HepG2 (cell line): ENCODE measurements around the gene ZNF74. TPM values are rescaled to one million over a fixed set of nuclear protein-coding genes. Genes with fewer than 3 reads are reported as not detected.

ENCODE experiments used
- ATAC-seq: fragments of 200-7000 bp; cut with Tn5 transposase; 3 replicates; pipeline ENCODE4 v1.9.1; 2020; ENCODE audit warnings: mild to moderate bottlenecking, moderate library complexity
- BruUV-seq: library from RNA; stranded (reverse); fragments of 400-500 nt; replicated peaks from 2 replicates; lab custom pipeline; 2021; lab: Mats Ljungman, UMichigan
- CTCF ChIA-PET: fragments of 300-600 bp; formaldehyde crosslinking; extraction: SDS; loops from one replicate; lab custom pipeline; 2021; ENCODE audit warnings: low total read pairs, inconsistent platforms, low intra/inter-chr PET ratio; lab: Yijun Ruan, JAX
- POLR2A ChIA-PET: fragments of 350-600 bp; sonication (Branson Sonifier 250); formaldehyde crosslinking; loops from one replicate; lab custom pipeline; 2020; ENCODE audit warnings: antibody characterized with exemption, inconsistent platforms; lab: Yijun Ruan, JAX
- DNase-seq: peaks from one replicate; pipeline ENCODE4 v3.0.0-alpha.2; 2015; ENCODE audit warnings: low spot score
- FAIRE-seq: peaks from 3 replicates; lab custom pipeline; 2011; peaks lifted over from hg19 to GRCh38; lab: Jason Lieb, UNC
- H2AFZ ChIP-seq: one replicate; pipeline ENCODE4 v1.6.1; 2011; ENCODE audit warnings: low read length, inconsistent platforms
- H3K27ac ChIP-seq: fragments of 300-600 bp; 3 replicates; pipeline ENCODE4 v1.8.0; 2011; ENCODE audit warnings: mixed run types, mild to moderate bottlenecking, mixed read lengths, low read length, inconsistent platforms; ENCODE audit not compliant: insufficient read depth; ENCODE audit errors: extremely low read length
- H3K27me3 ChIP-seq, 2 experiments: fragments of 200-600 bp in 1 of 2; 2 replicates in 1 of 2; 3 replicates in 1 of 2; pipeline versions ENCODE4 v1.6.0 to v1.8.0; 2011; ENCODE audit warnings: low read length in 2 of 2, mild to moderate bottlenecking in 2 of 2, moderate library complexity in 2 of 2, inconsistent platforms in 1 of 2; ENCODE audit not compliant: insufficient read depth in 2 of 2, control insufficient read depth in 1 of 2
- H3K36me3 ChIP-seq, 2 experiments: fragments of 200-600 bp in 1 of 2; replicated peaks in 1 of 2; 2 replicates in 1 of 2; 3 replicates in 1 of 2; pipeline versions ENCODE4 v1.5.1 to v1.8.0; 2011; ENCODE audit warnings: low read length in 2 of 2, inconsistent platforms in 1 of 2; ENCODE audit not compliant: insufficient read depth in 2 of 2, control insufficient read depth in 1 of 2
- H3K4me1 ChIP-seq: 2 replicates; pipeline ENCODE4 v1.5.1; 2012; ENCODE audit warnings: low read length, inconsistent platforms; ENCODE audit not compliant: insufficient read depth
- H3K4me2 ChIP-seq: 2 replicates; pipeline ENCODE4 v1.6.0; 2011; ENCODE audit warnings: low read depth, low read length, inconsistent platforms
- H3K4me3 ChIP-seq, 3 experiments: fragments of 200-600 bp in 1 of 3; sonication (generic), shearing (Covaris generic) in 1 of 3; replicated peaks in 1 of 3; 2 replicates each; pipeline ENCODE4 v1.5.1; 2011 to 2016; ENCODE audit warnings: low read length in 3 of 3, inconsistent platforms in 2 of 3, low read depth in 2 of 3, mild to moderate bottlenecking in 2 of 3, control low read depth in 1 of 3, mixed read lengths in 1 of 3; ENCODE audit not compliant: insufficient read depth in 1 of 3
- H3K79me2 ChIP-seq: one replicate; pipeline ENCODE4 v1.6.1; 2011; ENCODE audit warnings: low read length, inconsistent platforms; ENCODE audit not compliant: insufficient read depth
- H3K9ac ChIP-seq: 2 replicates; pipeline ENCODE4 v1.6.0; 2011; ENCODE audit warnings: mild to moderate bottlenecking, low read depth, low read length, inconsistent platforms; ENCODE audit not compliant: insufficient read depth
- H3K9me3 ChIP-seq: 2 replicates; pipeline ENCODE4 v1.5.1; 2012; ENCODE audit warnings: mild to moderate bottlenecking, low read length
- H4K20me1 ChIP-seq: 2 replicates; pipeline ENCODE4 v1.6.0; 2011; ENCODE audit warnings: inconsistent platforms, mild to moderate bottlenecking, low read length, moderate library complexity; ENCODE audit not compliant: insufficient read depth
- CEBPZ ChIP-seq: IDR thresholded peaks from 2 replicates; pipeline ENCODE4 v1.6.1; 2012; ENCODE audit warnings: low read length, improper control_type of control experiment
- GABPB1 ChIP-seq: IDR thresholded peaks from 2 replicates; pipeline ENCODE4 v1.6.1; 2016; ENCODE audit warnings: mild to moderate bottlenecking, missing genetic modification reagents, moderate library complexity, missing compliant biosample characterization
- HCFC1 ChIP-seq: fragments of 150-350 bp; IDR thresholded peaks from 2 replicates; pipeline ENCODE4 v1.6.1; 2014; ENCODE audit warnings: low read depth, low read length
- HNRNPLL ChIP-seq: fragments of 200-400 bp; formaldehyde crosslinking; IDR thresholded peaks from 2 replicates; pipeline ENCODE4 v1.6.1; 2017; ENCODE audit warnings: mild to moderate bottlenecking, low read depth, low read length; ENCODE audit not compliant: poor library complexity, severe bottlenecking
- SALL2 ChIP-seq: sonication (generic); formaldehyde crosslinking; IDR thresholded peaks from 2 replicates; pipeline ENCODE4 v1.8.1; 2023; ENCODE audit warnings: mild to moderate bottlenecking, missing genetic modification reagents, inconsistent platforms
- SETDB1 ChIP-seq: sonication (generic); formaldehyde crosslinking; IDR thresholded peaks from 2 replicates; pipeline ENCODE4 v1.5.1; 2020; ENCODE audit warnings: missing genetic modification reagents, mild to moderate bottlenecking, borderline replicate concordance
- SKI ChIP-seq: fragments of 450-650 bp; IDR thresholded peaks from one replicate; pipeline ENCODE4 v1.6.1; 2018; ENCODE audit warnings: mild to moderate bottlenecking; ENCODE audit not compliant: partially characterized antibody
- THRA ChIP-seq: sonication (generic); formaldehyde crosslinking; IDR thresholded peaks from 2 replicates; pipeline ENCODE4 v1.4.0; 2020; ENCODE audit warnings: missing genetic modification reagents, borderline replicate concordance
- YY1 ChIP-seq: IDR thresholded peaks from 2 replicates; pipeline ENCODE4 v1.6.1; 2011; ENCODE audit warnings: low read length, low read depth, moderate library complexity, mild to moderate bottlenecking; ENCODE audit not compliant: insufficient read depth, insufficient replicate concordance
- ZFP62 ChIP-seq: sonication (generic); formaldehyde crosslinking; IDR thresholded peaks from 2 replicates; pipeline ENCODE4 v1.4.0; 2020; ENCODE audit warnings: missing genetic modification reagents
- ZKSCAN1 ChIP-seq: fragments of 150-350 bp; IDR thresholded peaks from 2 replicates; pipeline ENCODE4 v1.6.1; 2014; ENCODE audit warnings: low read length
- ZNF20 ChIP-seq: sonication (generic); formaldehyde crosslinking; IDR thresholded peaks from 2 replicates; pipeline ENCODE4 v1.4.0; 2020; ENCODE audit warnings: mild to moderate bottlenecking, moderate library complexity, missing genetic modification reagents
- ZNF256 ChIP-seq: sonication (generic); formaldehyde crosslinking; conservative IDR thresholded peaks from 2 replicates; pipeline ENCODE4 v1.4.0; 2020; ENCODE audit warnings: missing genetic modification reagents
- ZNF768 ChIP-seq: sonication (generic); formaldehyde crosslinking; IDR thresholded peaks from 2 replicates; pipeline ENCODE4 v1.4.0; 2020; ENCODE audit warnings: missing genetic modification reagents
- WGBS: methylation state at CpG from one replicate; pipeline ENCODE4 v1.1.6; 2017; ENCODE audit warnings: low lambda C conversion rate; 5-methylcytosine and 5-hydroxymethylcytosine counted together
- in situ Hi-C: cut with HindIII; loops from 2 replicates; pipeline ENCODE4 v1.10.0; 2017; ENCODE audit warnings: low pct_unique_long_range_greater_than_20kb; ENCODE audit not compliant: extremely low pct_ligation_motif_present
- intact Hi-C: fragments of 100-400 bp; cut with micrococcal nuclease; formaldehyde crosslinking; loops from one replicate; pipeline ENCODE4 v1.10.0; 2022; ENCODE audit not compliant: unreplicated experiment
- polyA plus RNA-seq, 8 experiments: library from polyadenylated mRNA; depleted of rRNA in 3 of 8; stranded (reverse) in 7 of 8; unstranded in 1 of 8; fragments of >200 nt; fragmentation: Illumina TruSeq in 4 of 8; extraction: Trizol in 4 of 8; gene quantifications; 2 replicates each; pipeline versions ENCODE4 v1.2.1 to v1.2.3, GENCODE V29; 2011 to 2016; ENCODE audit warnings: low read depth in 4 of 8, missing spikeins in 1 of 8, mixed read lengths in 1 of 8; ENCODE audit not compliant: insufficient read depth in 1 of 8
- total RNA-seq, 5 experiments: library from RNA; depleted of rRNA; stranded (reverse); fragments of >200 nt; fragmentation: Illumina TruSeq; extraction: Trizol; gene quantifications; 2 replicates each; pipeline ENCODE4 v1.2.3, GENCODE V29; 2016; ENCODE audit warnings: low read depth in 1 of 5

ZNF74 gene
- total and polyA plus RNA-seq, 2 of the 13 experiments (the other 11 are each of a cell fraction or from before 2014, with no cell fraction given) = 6.3 to 9.1 TPM

GRCh38 chr22:20449819-20450550 is 56.0 kb downstream of the ZNF74 start:
- Histone ChIP-seq H2AFZ (no peak overlapping the region), H3K79me2 (no peaks in the 10 kb centered on the region), H3K9ac (no peak overlapping the region), H3K27me3 (no peaks in the 10 kb centered on the region), H3K4me3 (no peak overlapping the region), H3K36me3 (peaks cover 1 to 4% of the 10 kb centered on the region in 2 experiments; a peak in 2 of 5 replicates), H3K27ac (no peak overlapping the region), H3K4me2 (no peak overlapping the region), H4K20me1 (no peaks in the 10 kb centered on the region), H3K9me3 (no peaks in the 10 kb centered on the region), H3K4me1 (no peaks in the 10 kb centered on the region)
- FAIRE-seq = no peak
- TF ChIP-seq ZFP62 (CRISPR knock-in tag) = no peak
- no peak for TF ChIP-seq ZNF20
- TF ChIP-seq ZNF256 (CRISPR knock-in tag) = no peak
- no peak for TF ChIP-seq SKI
- TF ChIP-seq ZNF768 = no peak
- TF ChIP-seq SALL2 (CRISPR knock-in tag) = no peak
- TF ChIP-seq GABPB1 (CRISPR knock-in tag) = no peak
- TF ChIP-seq HNRNPLL = no peak
- no peak for TF ChIP-seq SETDB1
- no peak for TF ChIP-seq HCFC1
- no peak for TF ChIP-seq ZKSCAN1
- no peak for TF ChIP-seq THRA (CRISPR knock-in tag)
- no peak for TF ChIP-seq CEBPZ
- TF ChIP-seq YY1 = no peak
- no peak for ATAC-seq
- 98% methylated on average over 19 of the region's 19 CpGs for WGBS
- no peak for DNase-seq
- in situ Hi-C loops = no loop called here
- intact Hi-C loops = no loop called here
- ChIA-PET POLR2A (no interaction called here), CTCF (no interaction called here)
- BruUV-seq = no TSS peak
